ENCODE data around the gene ADAMTS19.

The ADAMTS19 gene

DNA sequence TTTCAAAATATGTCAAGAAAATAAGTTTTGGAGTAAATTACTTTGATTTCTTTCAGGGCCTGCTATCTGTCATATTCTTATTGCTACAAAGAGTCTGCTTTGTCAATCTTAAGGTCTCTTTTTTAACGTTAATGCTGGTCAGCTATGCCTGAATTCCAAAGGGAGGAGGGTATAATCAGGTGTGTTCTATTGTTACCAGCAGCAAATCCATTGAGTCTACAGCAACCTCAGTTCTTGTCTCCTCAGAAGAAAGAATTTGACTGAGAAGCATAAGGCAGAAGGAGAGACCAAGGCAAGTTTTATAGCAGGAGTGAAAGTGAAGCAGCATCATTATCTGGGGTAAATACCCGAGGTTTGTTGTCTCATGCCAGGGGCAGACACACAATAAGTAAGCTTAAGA lies 264.1 kb downstream of the ADAMTS19 start:
- TF ChIP-seq, protein P1, sequence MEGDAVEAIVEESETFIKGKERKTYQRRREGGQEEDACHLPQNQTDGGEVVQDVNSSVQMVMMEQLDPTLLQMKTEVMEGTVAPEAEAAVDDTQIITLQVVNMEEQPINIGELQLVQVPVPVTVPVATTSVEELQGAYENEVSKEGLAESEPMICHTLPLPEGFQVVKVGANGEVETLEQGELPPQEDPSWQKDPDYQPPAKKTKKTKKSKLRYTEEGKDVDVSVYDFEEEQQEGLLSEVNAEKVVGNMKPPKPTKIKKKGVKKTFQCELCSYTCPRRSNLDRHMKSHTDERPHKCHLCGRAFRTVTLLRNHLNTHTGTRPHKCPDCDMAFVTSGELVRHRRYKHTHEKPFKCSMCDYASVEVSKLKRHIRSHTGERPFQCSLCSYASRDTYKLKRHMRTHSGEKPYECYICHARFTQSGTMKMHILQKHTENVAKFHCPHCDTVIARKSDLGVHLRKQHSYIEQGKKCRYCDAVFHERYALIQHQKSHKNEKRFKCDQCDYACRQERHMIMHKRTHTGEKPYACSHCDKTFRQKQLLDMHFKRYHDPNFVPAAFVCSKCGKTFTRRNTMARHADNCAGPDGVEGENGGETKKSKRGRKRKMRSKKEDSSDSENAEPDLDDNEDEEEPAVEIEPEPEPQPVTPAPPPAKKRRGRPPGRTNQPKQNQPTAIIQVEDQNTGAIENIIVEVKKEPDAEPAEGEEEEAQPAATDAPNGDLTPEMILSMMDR (IDR thresholded peaks at IDR 0.05; ENCODE audit: extremely low read depth, insufficient read depth, missing control alignments): no peak
- DNase-seq (ENCODE audit: low spot score): no peak
- in situ Hi-C loops (cut with MboI; ENCODE audit: low pct_unique_long_range_greater_than_20kb, low sequenced_read_pairs, unreplicated experiment): no loop called here

DNA sequence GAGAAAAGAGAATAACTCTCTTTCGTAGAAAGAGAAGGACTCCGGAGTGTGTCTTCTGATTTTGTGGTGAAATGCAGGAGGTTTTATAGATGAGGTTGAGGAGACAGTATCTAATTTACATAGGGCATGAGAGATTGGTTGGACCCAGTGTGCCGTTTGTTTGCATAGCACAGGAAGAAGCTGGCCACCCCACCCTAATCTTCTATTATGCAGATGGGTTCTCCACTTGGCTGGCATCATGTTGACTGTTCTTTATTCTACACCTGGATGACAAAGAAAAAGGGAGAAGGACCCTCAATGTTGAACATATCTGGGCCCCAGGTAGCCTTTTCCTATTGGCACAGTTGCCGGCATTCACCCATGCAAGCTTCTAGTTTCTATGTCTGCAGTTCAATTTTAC lies 264.5 kb downstream of the ADAMTS19 start:
- DNase-seq (ENCODE audit: low spot score): no peak
- in situ Hi-C loops (cut with MboI; ENCODE audit: low pct_unique_long_range_greater_than_20kb, low sequenced_read_pairs, unreplicated experiment): no loop called here
- TF ChIP-seq, protein P1 (IDR thresholded peaks at IDR 0.05; ENCODE audit: extremely low read depth, insufficient read depth, missing control alignments): no peak

DNA sequence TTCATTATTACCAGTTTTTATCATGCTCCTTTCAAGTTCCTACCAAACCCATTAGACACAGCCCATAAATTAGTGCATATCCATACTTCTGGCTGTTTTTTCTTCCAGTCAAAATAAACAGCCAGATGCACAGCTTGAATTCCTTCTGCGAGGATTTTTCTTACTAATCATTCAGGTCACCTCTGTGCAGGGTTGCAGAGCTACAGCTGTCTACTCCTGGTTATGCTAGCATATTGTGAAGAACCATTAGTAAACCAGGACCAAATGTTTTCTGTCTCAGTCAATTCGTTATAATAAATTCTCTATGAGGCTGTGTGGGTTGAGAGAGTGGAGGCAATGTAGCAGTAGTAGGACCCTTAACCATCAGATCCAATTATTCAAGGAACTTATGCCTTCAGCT lies 279.7 kb downstream of the ADAMTS19 start:
- TF ChIP-seq, protein P1 (IDR thresholded peaks at IDR 0.05; ENCODE audit: extremely low read depth, insufficient read depth, missing control alignments): no peak
- DNase-seq (ENCODE audit: low spot score): no peak
- in situ Hi-C loops (cut with MboI; ENCODE audit: low pct_unique_long_range_greater_than_20kb, low sequenced_read_pairs, unreplicated experiment): no loop called here

DNA sequence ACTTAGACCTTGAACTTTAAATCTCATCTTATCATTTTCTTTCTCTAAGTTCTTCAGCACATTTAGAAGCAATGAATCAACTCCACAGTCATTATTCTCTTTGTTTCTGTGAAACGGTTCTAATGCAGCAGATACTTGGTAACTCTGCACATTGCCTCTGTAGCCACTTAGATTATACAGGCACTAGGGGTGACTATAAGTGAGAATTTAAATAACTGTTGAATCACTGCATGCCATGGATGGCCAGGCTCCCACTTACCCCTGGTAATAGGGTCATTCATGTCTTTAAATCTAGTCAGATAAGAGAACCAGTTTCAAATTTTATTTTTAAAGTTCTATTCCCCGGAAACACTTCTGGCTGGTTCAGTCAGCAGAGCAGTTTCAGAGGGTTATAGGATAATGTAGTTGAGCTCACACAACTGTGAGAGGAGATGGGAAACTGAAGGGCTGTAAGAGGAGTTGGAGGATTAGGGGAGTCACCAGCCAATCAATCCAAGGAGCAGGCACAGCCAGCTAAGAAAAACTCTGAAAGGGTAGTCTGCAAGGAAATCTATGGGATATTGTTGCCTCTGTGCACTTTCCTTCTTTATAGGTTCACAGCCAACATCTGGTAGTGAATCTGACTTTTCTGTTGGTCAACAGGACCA lies 283.6 kb downstream of the ADAMTS19 start:
- DNase-seq (ENCODE audit: low spot score): no peak
- TF ChIP-seq, protein P1 (IDR thresholded peaks at IDR 0.05; ENCODE audit: extremely low read depth, insufficient read depth, missing control alignments): no peak
- in situ Hi-C loops (cut with MboI; ENCODE audit: low pct_unique_long_range_greater_than_20kb, low sequenced_read_pairs, unreplicated experiment): no loop called here

DNA sequence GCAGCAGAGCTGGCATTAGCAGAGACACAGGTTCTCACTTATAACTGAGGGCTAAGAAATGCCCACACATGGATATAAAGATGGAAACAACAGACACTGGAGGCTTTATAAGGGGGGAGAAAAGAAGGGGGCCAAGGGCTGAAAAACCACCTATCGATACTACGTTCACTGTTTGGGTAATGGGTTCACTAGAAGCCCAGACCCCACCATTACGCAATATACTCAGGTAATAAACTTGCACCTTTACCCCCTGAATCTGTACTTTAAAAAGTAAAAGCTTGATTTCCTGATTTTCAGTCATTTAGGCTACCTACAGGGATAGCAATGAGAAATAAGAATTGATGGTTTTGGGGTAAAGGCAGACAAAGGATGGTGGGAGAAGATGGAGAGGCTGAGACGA lies 285.9 kb downstream of the ADAMTS19 start:
- no peak for DNase-seq (ENCODE audit: low spot score)
- TF ChIP-seq, protein P1 (IDR thresholded peaks at IDR 0.05; ENCODE audit: extremely low read depth, insufficient read depth, missing control alignments): no peak
- in situ Hi-C loops (cut with MboI; ENCODE audit: low pct_unique_long_range_greater_than_20kb, low sequenced_read_pairs, unreplicated experiment): no loop called here

DNA sequence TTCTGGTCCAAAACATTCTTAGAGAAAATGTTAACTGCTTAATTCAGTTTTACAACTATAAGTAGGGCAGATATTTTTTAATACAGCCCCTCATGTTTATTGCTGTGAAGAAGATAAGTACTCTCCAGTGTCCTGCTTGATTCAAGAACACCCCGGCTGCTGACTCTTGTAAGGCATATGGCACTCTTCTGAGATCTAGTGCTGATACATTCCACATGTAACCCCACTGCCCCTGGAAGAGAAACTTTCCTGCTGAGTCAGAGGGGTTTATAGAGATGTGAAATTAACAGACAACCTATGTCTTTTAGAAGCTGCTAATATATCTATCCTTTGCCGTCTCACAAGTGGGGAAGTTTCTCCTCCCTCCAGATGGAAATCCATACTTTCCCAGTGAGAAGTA lies 286.8 kb downstream of the ADAMTS19 start:
- TF ChIP-seq, protein P1 (IDR thresholded peaks at IDR 0.05; ENCODE audit: extremely low read depth, insufficient read depth, missing control alignments): no peak
- in situ Hi-C loops (cut with MboI; ENCODE audit: low pct_unique_long_range_greater_than_20kb, low sequenced_read_pairs, unreplicated experiment): no loop called here
- DNase-seq (ENCODE audit: low spot score): no peak

Measured in GM13977 (cell line).